Activated B cell treated with CpG ODN at 0.5 μM for 24 hours (primary cell): ENCODE results near the gene ARMC3. TPM values are rescaled to one million over a fixed set of nuclear protein-coding genes. Genes with fewer than 3 reads are reported as not detected.

Experiments used
- ATAC-seq: fragments of 200-7000 bp; cut with Tn5 transposase; one replicate; pipeline ENCODE4 v1.10.0; 2021; ENCODE audit warnings: low read depth, mild to moderate bottlenecking, moderate library complexity
- CTCF ChIA-PET: fragments of 350-600 bp; sonication (Branson Sonifier 250); formaldehyde crosslinking; loops from one replicate; lab custom pipeline; 2021; ENCODE audit warnings: antibody characterized with exemption; lab: Charles Lee
- POLR2A ChIA-PET: fragments of 350-600 bp; sonication (Branson Sonifier 250); formaldehyde crosslinking; loops from one replicate; lab custom pipeline; 2021; ENCODE audit warnings: antibody characterized with exemption; lab: Charles Lee
- DNase-seq: peaks from one replicate; pipeline ENCODE4 v3.0.0; 2022
- H3K27ac Mint-ChIP-seq: one replicate; pipeline ENCODE4 v1.8.0; 2020; ENCODE audit warnings: mixed read lengths
- H3K27me3 Mint-ChIP-seq: one replicate; pipeline ENCODE4 v1.8.0; 2021; ENCODE audit warnings: mixed read lengths
- H3K36me3 Mint-ChIP-seq: one replicate; pipeline ENCODE4 v1.8.0; 2021; ENCODE audit warnings: low read depth, mixed read lengths
- H3K4me1 Mint-ChIP-seq: one replicate; pipeline ENCODE4 v1.8.0; 2021; ENCODE audit warnings: mixed read lengths
- H3K4me3 Mint-ChIP-seq: one replicate; pipeline ENCODE4 v1.8.0; 2020; ENCODE audit warnings: mild to moderate bottlenecking, mixed read lengths
- H3K9me3 Mint-ChIP-seq: one replicate; pipeline ENCODE4 v1.8.0; 2020; ENCODE audit warnings: mixed read lengths
- CTCF ChIP-seq: fragments of 200-600 bp; IDR thresholded peaks from one replicate; pipeline ENCODE4 v1.8.0; 2022; ENCODE audit warnings: antibody characterized with exemption, mild to moderate bottlenecking
- intact Hi-C: fragments of 100-400 bp; cut with micrococcal nuclease; formaldehyde crosslinking; loops from one replicate; pipeline ENCODE4 v1.15.1; 2024
- total RNA-seq: library from RNA; stranded (reverse); gene quantifications from 2 replicates; pipeline ENCODE4 v1.2.3, GENCODE V29; 2022

The ARMC3 gene
- total RNA-seq, 1 donor from 2014 or later: not detected

- H3K9me3 Mint-ChIP-seq: peaks cover 2% of the 10 kb centered on the region
- no peak for TF ChIP-seq CTCF
- no peak for DNase-seq
- CTCF ChIA-PET: interaction anchor here (0.6 kb wide), 1 partner anchor 26 kb away, joined by 3 read pairs; no protein-coding TSS in a partner anchor
- H3K4me3 Mint-ChIP-seq: no peak overlapping the region
- POLR2A ChIA-PET: no interaction called here
- ATAC-seq: no peak
- H3K36me3 Mint-ChIP-seq: no peaks in the 10 kb centered on the region
- peaks cover 7% of the 10 kb centered on the region for H3K27me3 Mint-ChIP-seq
- H3K27ac Mint-ChIP-seq: no peak overlapping the region
- H3K4me1 Mint-ChIP-seq: no peaks in the 10 kb centered on the region
- intact Hi-C loops: no loop called here
Measured at GRCh38 chr10:22969704-22970103, 41.9 kb downstream of the ARMC3 start.

GRCh38 chr10:22976534-22976933, 48.7 kb downstream of the ARMC3 start:
- H3K27ac Mint-ChIP-seq: no peak overlapping the region
- ATAC-seq: no peak
- H3K27me3 Mint-ChIP-seq: peaks cover 2% of the 10 kb centered on the region
- ChIA-PET CTCF (no interaction called here), POLR2A (no interaction called here)
- no peaks in the 10 kb centered on the region for H3K4me1 Mint-ChIP-seq
- no peak for DNase-seq
- intact Hi-C loops: no loop called here
- H3K9me3 Mint-ChIP-seq: no peaks in the 10 kb centered on the region
- TF ChIP-seq CTCF: no peak
- no peaks in the 10 kb centered on the region for H3K36me3 Mint-ChIP-seq
- no peak overlapping the region for H3K4me3 Mint-ChIP-seq

GRCh38 chr10:22977751-22978150, 49.9 kb downstream of the ARMC3 start:
- H3K36me3 Mint-ChIP-seq: no peaks in the 10 kb centered on the region
- TF ChIP-seq CTCF: no peak
- H3K27ac Mint-ChIP-seq: no peak overlapping the region
- ChIA-PET POLR2A (no interaction called here), CTCF (interaction anchor here (0.6 kb wide), 1 partner anchor 1510 kb away, joined by 3 read pairs; no protein-coding TSS in a partner anchor)
- no peak for DNase-seq
- no peaks in the 10 kb centered on the region for H3K4me1 Mint-ChIP-seq
- peaks cover 2% of the 10 kb centered on the region for H3K27me3 Mint-ChIP-seq
- H3K4me3 Mint-ChIP-seq: no peak overlapping the region
- ATAC-seq: no peak
- no peaks in the 10 kb centered on the region for H3K9me3 Mint-ChIP-seq
- intact Hi-C loops: no loop called here

GRCh38 chr10:22978287-22978686, 50.4 kb downstream of the ARMC3 start:
- CTCF ChIA-PET: no interaction called here
- Mint-ChIP-seq H3K9me3 (no peaks in the 10 kb centered on the region), H3K27ac (no peak overlapping the region), H3K4me3 (no peak overlapping the region), H3K27me3 (peaks cover 2% of the 10 kb centered on the region), H3K4me1 (no peaks in the 10 kb centered on the region), H3K36me3 (no peaks in the 10 kb centered on the region)
- TF ChIP-seq CTCF: no peak
- ATAC-seq (no peak), DNase-seq (no peak)
- POLR2A ChIA-PET: interaction anchor here (0.6 kb wide), 1 partner anchor 177 kb away, joined by 6 read pairs; no protein-coding TSS in a partner anchor
- intact Hi-C loops: no loop called here

GRCh38 chr10:22978918-22979317, 51.1 kb downstream of the ARMC3 start:
- H3K27me3 Mint-ChIP-seq: peaks cover 2% of the 10 kb centered on the region

More at GRCh38 chr10:22978918-22979317, 51.1 kb downstream of the ARMC3 start:
- intact Hi-C loops: no loop called here
- ATAC-seq: no peak
- H3K4me3 Mint-ChIP-seq: no peak overlapping the region
- no peaks in the 10 kb centered on the region for H3K36me3 Mint-ChIP-seq
- ChIA-PET CTCF (no interaction called here), POLR2A (no interaction called here)
- H3K4me1 Mint-ChIP-seq: no peaks in the 10 kb centered on the region
- H3K27ac Mint-ChIP-seq: no peak overlapping the region
- no peaks in the 10 kb centered on the region for H3K9me3 Mint-ChIP-seq
- no peak for DNase-seq
- no peak for TF ChIP-seq CTCF
